GM18858 (cell line): ENCODE measurements around the gene CCDC137.

Experiments used
- ATAC-seq: cut with Tn5 transposase; IDR thresholded peaks from one replicate; pipeline ENCODE4 v1.9.1; 2021; ENCODE audit not compliant: unreplicated experiment

CCDC137 gene

GRCh38 chr17:81714412-81715106 lies 48.0 kb downstream of the CCDC137 start:
- ATAC-seq, result no peak

DNA sequence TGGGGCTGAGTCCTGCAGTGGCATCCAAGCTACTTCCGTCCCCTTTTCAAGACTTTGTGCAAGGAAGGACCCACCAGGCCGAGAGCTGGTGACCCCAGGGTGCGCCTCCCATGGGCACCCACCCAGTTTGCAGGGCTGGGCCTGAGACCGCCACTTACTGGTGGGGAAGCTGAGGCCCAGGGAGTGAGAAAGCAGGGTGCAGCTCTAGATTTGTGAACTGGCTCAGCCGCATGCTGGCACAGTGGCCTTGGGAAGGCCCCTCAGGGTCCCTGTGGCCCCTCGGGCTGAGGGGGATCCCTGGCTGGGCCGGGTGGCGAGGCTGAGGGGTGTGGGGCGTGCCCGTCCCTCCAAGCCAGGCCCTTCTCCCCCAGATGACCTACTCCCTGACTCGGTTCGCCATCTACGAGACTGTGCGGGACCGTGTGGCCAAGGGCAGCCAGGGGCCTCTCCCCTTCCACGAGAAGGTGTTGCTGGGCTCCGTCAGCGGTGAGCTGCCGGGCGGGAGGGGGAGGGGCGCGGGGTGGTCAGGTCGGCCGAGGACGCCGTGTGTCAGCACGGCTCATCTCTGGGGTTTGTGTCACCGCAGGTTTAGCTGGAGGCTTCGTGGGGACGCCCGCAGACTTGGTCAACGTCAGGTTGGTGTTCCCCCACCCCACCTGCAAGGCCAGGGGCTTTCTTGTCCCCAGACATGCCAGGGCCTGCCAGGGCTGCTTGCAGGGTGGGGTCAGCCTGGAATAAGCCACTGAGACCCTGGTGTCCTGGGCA lies 48.8 kb downstream of the CCDC137 start:
- no peak for ATAC-seq

DNA sequence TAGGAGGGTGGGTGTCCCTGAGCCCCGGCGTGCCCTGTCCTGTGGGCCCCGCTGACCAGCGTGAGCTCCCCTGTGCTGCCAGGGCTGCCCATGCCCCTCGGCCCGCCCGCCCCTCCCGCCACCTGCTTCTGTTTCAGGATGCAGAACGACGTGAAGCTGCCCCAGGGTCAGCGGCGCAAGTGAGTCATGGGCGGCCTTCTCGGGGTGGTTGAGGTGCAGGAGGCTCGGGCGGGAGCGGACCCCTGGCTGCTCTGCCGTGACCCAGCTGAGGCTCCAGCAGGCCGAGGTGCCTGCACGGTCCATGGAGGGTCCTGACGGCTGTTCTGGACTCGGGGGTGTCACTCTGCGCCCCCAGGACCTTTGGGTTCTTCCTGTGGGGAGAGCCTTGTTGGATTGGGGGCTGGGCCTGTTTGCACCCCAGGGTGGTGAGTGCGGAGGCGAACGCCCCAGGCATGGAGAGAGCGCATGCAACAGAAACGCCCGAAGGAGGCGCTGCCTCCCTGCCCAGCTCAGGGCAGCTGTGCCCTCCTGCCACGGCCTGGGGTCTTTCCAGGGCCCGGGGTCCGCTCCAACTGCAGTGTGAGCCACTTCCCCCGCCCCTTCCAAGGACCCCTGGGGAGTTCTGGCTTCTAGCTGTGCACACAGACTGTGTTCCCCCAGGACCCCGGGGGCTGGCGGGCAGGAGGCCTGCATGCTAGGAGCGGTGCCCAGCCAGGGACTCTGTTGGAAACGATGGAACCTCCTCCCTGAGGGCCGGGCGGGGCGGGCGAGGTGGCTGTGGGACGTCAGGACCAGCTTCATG lies 49.5 kb downstream of the CCDC137 start:
- ATAC-seq, result no peak

GRCh38 chr17:81716674-81716996 lies 50.1 kb downstream of the CCDC137 start:
- ATAC-seq, result no peak

- no peak for ATAC-seq
Measured at GRCh38 chr17:81717049-81717765, 50.7 kb downstream of the CCDC137 start.

GRCh38 chr17:81717766-81718089 lies 51.2 kb downstream of the CCDC137 start:
- ATAC-seq, result no peak

- no peak for ATAC-seq
Measured at GRCh38 chr17:81719410-81720266, 53.1 kb downstream of the CCDC137 start.

DNA sequence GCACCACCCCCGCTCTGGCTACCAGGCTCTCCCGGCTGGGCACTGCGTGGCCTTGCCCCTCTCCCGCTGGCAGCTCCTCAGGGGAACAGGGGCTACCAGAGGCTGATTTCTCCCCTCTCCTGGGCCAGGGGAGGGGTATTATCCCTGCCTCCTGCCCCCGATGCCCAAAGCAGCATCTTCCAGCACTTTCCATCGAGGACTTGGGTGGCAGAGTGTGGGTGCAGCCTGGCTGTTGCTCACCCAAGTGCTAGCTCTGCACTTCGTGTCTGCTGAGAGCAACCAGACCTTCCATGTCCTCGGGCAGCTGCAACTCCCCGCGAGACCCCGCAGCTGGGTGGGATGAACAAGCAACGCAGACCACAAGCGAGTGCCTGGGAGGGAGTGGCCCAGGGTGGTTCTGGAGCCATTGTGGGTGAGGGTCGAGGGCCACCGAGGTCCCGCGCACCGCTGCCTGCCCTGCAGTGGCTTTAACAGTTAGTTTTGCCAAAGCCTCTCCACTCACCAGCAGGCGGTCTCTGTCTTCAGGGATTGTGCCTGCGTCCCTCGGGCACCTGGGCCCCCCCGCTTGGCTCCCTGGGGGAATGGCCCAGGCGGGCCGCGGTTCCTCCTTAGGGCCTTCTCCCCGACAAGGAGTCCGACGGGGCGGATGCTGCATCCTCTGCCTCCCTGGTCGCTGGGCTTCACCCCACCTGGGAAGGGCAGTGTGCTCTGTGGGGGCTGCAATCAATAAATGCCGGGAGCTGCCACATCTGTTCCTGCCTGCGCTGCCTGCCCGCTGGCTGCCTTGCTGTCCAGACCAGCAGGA lies 53.9 kb downstream of the CCDC137 start:
- ATAC-seq, result no peak

- no peak for ATAC-seq
Measured at GRCh38 chr17:81722184-81723120, 55.9 kb downstream of the CCDC137 start.
